ENCODE results near the gene TRIM49. TPM values are rescaled to one million over a fixed set of nuclear protein-coding genes. Genes with fewer than 3 reads are reported as not detected.
"Not testable (repeated sequence)": the region's sequence is repeated elsewhere in the genome, so short reads cannot be mapped to it uniquely, and the experiment has no call there.

TRIM49 gene, protein sequence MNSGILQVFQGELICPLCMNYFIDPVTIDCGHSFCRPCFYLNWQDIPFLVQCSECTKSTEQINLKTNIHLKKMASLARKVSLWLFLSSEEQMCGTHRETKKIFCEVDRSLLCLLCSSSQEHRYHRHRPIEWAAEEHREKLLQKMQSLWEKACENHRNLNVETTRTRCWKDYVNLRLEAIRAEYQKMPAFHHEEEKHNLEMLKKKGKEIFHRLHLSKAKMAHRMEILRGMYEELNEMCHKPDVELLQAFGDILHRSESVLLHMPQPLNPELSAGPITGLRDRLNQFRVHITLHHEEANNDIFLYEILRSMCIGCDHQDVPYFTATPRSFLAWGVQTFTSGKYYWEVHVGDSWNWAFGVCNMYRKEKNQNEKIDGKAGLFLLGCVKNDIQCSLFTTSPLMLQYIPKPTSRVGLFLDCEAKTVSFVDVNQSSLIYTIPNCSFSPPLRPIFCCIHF
- not detected for polyA plus RNA-seq (2013, experiment 1 of 2)
- polyA plus RNA-seq (2013, experiment 2 of 2) = not detected

DNA sequence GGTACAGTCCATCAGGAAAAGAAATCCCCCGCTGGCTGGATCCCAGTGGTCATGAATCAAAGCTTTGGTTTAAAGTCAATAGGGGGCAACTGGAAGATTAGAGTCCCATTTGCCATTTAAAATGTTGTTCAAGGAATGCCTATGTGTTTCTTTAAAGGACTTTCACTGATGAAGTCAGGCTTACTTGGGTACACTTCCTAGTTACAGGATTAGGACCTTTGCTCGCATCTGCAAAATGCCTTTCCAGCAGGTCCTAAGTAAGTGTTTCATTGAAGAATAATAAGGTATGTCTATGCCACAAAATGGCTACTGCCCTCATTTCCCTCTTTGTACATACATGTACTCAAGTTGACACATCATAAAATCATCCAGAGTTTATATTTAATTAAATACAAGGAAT lies at the start of gene TRIM49:
Gene TRIM49, minus strand, starts transcription at position 101 of the 400 bp plus-strand sequence. CDS start 4,106 bp downstream, outside the sequence.
- not testable (repeated sequence) for H3K14ac ChIP-seq (ENCODE audit: low read length); H4K91ac ChIP-seq (ENCODE audit: low read depth, low read length, poor library complexity)

DNA sequence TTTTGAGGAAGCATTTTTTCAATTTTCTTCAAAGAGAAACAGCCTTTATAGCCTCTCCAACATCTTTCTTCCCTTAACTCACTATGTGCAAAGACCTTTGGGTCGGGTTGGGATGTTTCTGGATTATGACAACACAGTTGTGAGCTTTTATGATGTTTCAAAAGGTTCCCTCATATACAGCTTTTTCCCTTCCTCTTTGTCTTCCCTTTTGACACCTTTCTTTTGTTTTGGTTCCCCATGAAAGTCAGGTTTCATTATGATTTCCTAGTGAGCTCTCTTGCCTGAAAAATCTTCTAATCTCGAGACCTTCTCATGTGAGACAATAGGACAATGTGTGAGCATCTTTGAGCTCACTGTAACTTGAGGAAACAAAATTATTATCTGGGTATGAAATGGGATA lies 18.3 kb upstream of the TRIM49 start:
- not testable (repeated sequence) for H3K4me2 ChIP-seq (ENCODE audit: insufficient read depth, low read length, poor library complexity, severe bottlenecking); H2AFZ ChIP-seq (ENCODE audit: low read length); H2BK15ac ChIP-seq (ENCODE audit: low read length); H2AK5ac ChIP-seq (ENCODE audit: low read depth, low read length); H3K9me3 ChIP-seq (replicated peaks in 1 of 2; ENCODE audit: control insufficient read depth in 2 of 2, insufficient read depth in 1 of 2, low read depth in 1 of 2, low read length in 2 of 2); DNase-seq (ENCODE audit: low spot score); H4K8ac ChIP-seq (ENCODE audit: low read depth, low read length); H3K9ac ChIP-seq (ENCODE audit: low read depth, low read length, poor library complexity); H3K36me3 ChIP-seq (replicated peaks in 1 of 2; ENCODE audit: control insufficient read depth in 2 of 2, insufficient read depth in 2 of 2, low read length in 2 of 2); H3K23ac ChIP-seq (ENCODE audit: low read depth, low read length, poor library complexity); H3K27me3 ChIP-seq (ENCODE audit: control insufficient read depth in 3 of 3, insufficient read depth in 3 of 3, low read depth in 1 of 3, low read length in 3 of 3); H3K4me3 ChIP-seq (ENCODE audit: low read length in 2 of 2); H2BK5ac ChIP-seq (ENCODE audit: low read length); H3K4ac ChIP-seq (ENCODE audit: low read length); H3K79me1 ChIP-seq (ENCODE audit: low read depth, low read length); H4K91ac ChIP-seq (ENCODE audit: low read depth, low read length, poor library complexity); H3K18ac ChIP-seq (ENCODE audit: low read length); H3K4me1 ChIP-seq (ENCODE audit: control insufficient read depth in 2 of 2, insufficient read depth in 1 of 2, low read depth in 1 of 2, low read length in 2 of 2); H3K14ac ChIP-seq (ENCODE audit: low read length); H2BK12ac ChIP-seq (ENCODE audit: low read length); H2BK120ac ChIP-seq (ENCODE audit: low read depth, low read length); H3K27ac ChIP-seq (replicated peaks; ENCODE audit: low read length)
- no CpG with 5 or more reads among the region's 2 CpGs for WGBS, 2 donors (ENCODE audit: extremely low coverage in 2 of 2, insufficient read length in 2 of 2, insufficient replicate concordance in 1 of 2)

More for the DNA sequence above, at the start of gene TRIM49:
- not testable (repeated sequence) for H2BK5ac ChIP-seq (ENCODE audit: low read length); H2BK12ac ChIP-seq (ENCODE audit: low read length); H3K4ac ChIP-seq (ENCODE audit: low read length); H3K36me3 ChIP-seq (replicated peaks in 1 of 2; ENCODE audit: control insufficient read depth in 2 of 2, insufficient read depth in 2 of 2, low read length in 2 of 2); H3K9ac ChIP-seq (ENCODE audit: low read depth, low read length, poor library complexity); H2BK15ac ChIP-seq (ENCODE audit: low read length); H3K79me1 ChIP-seq (ENCODE audit: low read depth, low read length); H3K23ac ChIP-seq (ENCODE audit: low read depth, low read length, poor library complexity); H3K27me3 ChIP-seq (ENCODE audit: control insufficient read depth in 3 of 3, insufficient read depth in 3 of 3, low read depth in 1 of 3, low read length in 3 of 3); DNase-seq (ENCODE audit: low spot score); H3K9me3 ChIP-seq (replicated peaks in 1 of 2; ENCODE audit: control insufficient read depth in 2 of 2, insufficient read depth in 1 of 2, low read depth in 1 of 2, low read length in 2 of 2); H2AFZ ChIP-seq (ENCODE audit: low read length); H3K4me2 ChIP-seq (ENCODE audit: insufficient read depth, low read length, poor library complexity, severe bottlenecking); H4K8ac ChIP-seq (ENCODE audit: low read depth, low read length); H2AK5ac ChIP-seq (ENCODE audit: low read depth, low read length); H3K27ac ChIP-seq (replicated peaks; ENCODE audit: low read length); H3K18ac ChIP-seq (ENCODE audit: low read length); H3K4me1 ChIP-seq (ENCODE audit: control insufficient read depth in 2 of 2, insufficient read depth in 1 of 2, low read depth in 1 of 2, low read length in 2 of 2); H3K4me3 ChIP-seq (ENCODE audit: low read length in 2 of 2); H2BK120ac ChIP-seq (ENCODE audit: low read depth, low read length)
- no CpG with 5 or more reads among the region's 2 CpGs for WGBS, 2 donors (ENCODE audit: extremely low coverage in 2 of 2, insufficient read length in 2 of 2, insufficient replicate concordance in 1 of 2)

GRCh38 chr11:89820008-89820407 lies 11.6 kb upstream of the TRIM49 start:
- not testable (repeated sequence) for H2BK12ac ChIP-seq (ENCODE audit: low read length); H3K18ac ChIP-seq (ENCODE audit: low read length); H4K91ac ChIP-seq (ENCODE audit: low read depth, low read length, poor library complexity); H3K9ac ChIP-seq (ENCODE audit: low read depth, low read length, poor library complexity); H3K36me3 ChIP-seq (replicated peaks in 1 of 2; ENCODE audit: control insufficient read depth in 2 of 2, insufficient read depth in 2 of 2, low read length in 2 of 2); H3K4me2 ChIP-seq (ENCODE audit: insufficient read depth, low read length, poor library complexity, severe bottlenecking); H2AK5ac ChIP-seq (ENCODE audit: low read depth, low read length); H3K79me1 ChIP-seq (ENCODE audit: low read depth, low read length); H3K23ac ChIP-seq (ENCODE audit: low read depth, low read length, poor library complexity); DNase-seq (ENCODE audit: low spot score); H3K4ac ChIP-seq (ENCODE audit: low read length); H4K8ac ChIP-seq (ENCODE audit: low read depth, low read length); H3K27ac ChIP-seq (replicated peaks; ENCODE audit: low read length); H2AFZ ChIP-seq (ENCODE audit: low read length); H3K4me3 ChIP-seq (ENCODE audit: low read length in 2 of 2); H3K9me3 ChIP-seq (replicated peaks in 1 of 2; ENCODE audit: control insufficient read depth in 2 of 2, insufficient read depth in 1 of 2, low read depth in 1 of 2, low read length in 2 of 2); H2BK120ac ChIP-seq (ENCODE audit: low read depth, low read length); H3K4me1 ChIP-seq (ENCODE audit: control insufficient read depth in 2 of 2, insufficient read depth in 1 of 2, low read depth in 1 of 2, low read length in 2 of 2); H2BK15ac ChIP-seq (ENCODE audit: low read length); H2BK5ac ChIP-seq (ENCODE audit: low read length); H3K27me3 ChIP-seq (ENCODE audit: control insufficient read depth in 3 of 3, insufficient read depth in 3 of 3, low read depth in 1 of 3, low read length in 3 of 3); H3K14ac ChIP-seq (ENCODE audit: low read length)
- WGBS, 2 donors (ENCODE audit: extremely low coverage in 2 of 2, insufficient read length in 2 of 2, insufficient replicate concordance in 1 of 2) = no CpG with 5 or more reads among the region's 3 CpGs

- not testable (repeated sequence) for H3K4me2 ChIP-seq (ENCODE audit: insufficient read depth, low read length, poor library complexity, severe bottlenecking); H3K4ac ChIP-seq (ENCODE audit: low read length); H3K23ac ChIP-seq (ENCODE audit: low read depth, low read length, poor library complexity); H4K8ac ChIP-seq (ENCODE audit: low read depth, low read length); H3K9me3 ChIP-seq (replicated peaks in 1 of 2; ENCODE audit: control insufficient read depth in 2 of 2, insufficient read depth in 1 of 2, low read depth in 1 of 2, low read length in 2 of 2); H3K79me1 ChIP-seq (ENCODE audit: low read depth, low read length); H2BK15ac ChIP-seq (ENCODE audit: low read length); H4K91ac ChIP-seq (ENCODE audit: low read depth, low read length, poor library complexity); H2BK5ac ChIP-seq (ENCODE audit: low read length); H3K4me3 ChIP-seq (ENCODE audit: low read length in 2 of 2); H3K14ac ChIP-seq (ENCODE audit: low read length); H2AK5ac ChIP-seq (ENCODE audit: low read depth, low read length); H3K9ac ChIP-seq (ENCODE audit: low read depth, low read length, poor library complexity); H3K36me3 ChIP-seq (replicated peaks in 1 of 2; ENCODE audit: control insufficient read depth in 2 of 2, insufficient read depth in 2 of 2, low read length in 2 of 2); H3K18ac ChIP-seq (ENCODE audit: low read length); H3K27me3 ChIP-seq (ENCODE audit: control insufficient read depth in 3 of 3, insufficient read depth in 3 of 3, low read depth in 1 of 3, low read length in 3 of 3); H2BK120ac ChIP-seq (ENCODE audit: low read depth, low read length); H2BK12ac ChIP-seq (ENCODE audit: low read length); DNase-seq (ENCODE audit: low spot score); H2AFZ ChIP-seq (ENCODE audit: low read length); H3K4me1 ChIP-seq (ENCODE audit: control insufficient read depth in 2 of 2, insufficient read depth in 1 of 2, low read depth in 1 of 2, low read length in 2 of 2); H3K27ac ChIP-seq (replicated peaks; ENCODE audit: low read length)
- no CpG with 5 or more reads among the region's 5 CpGs for WGBS, 2 donors (ENCODE audit: extremely low coverage in 2 of 2, insufficient read length in 2 of 2, insufficient replicate concordance in 1 of 2)
These were observed 5.2 kb upstream of the TRIM49 start for GRCh38 chr11:89813535-89813934.

Measured in neuronal stem cell (in vitro differentiated cells).